Loucy (cell line): ENCODE measurements around the gene CDR2.

ENCODE experiments used
- H2AFZ ChIP-seq: fragments of 200-600 bp; sonication (generic); 2 replicates; pipeline ENCODE4 v1.6.0; 2016; ENCODE audit warnings: antibody characterized with exemption, mild to moderate bottlenecking, low read length, moderate library complexity
- H3F3A ChIP-seq: fragments of 200-600 bp; 2 replicates; pipeline ENCODE4 v1.6.0; 2016; ENCODE audit warnings: antibody characterized with exemption, low read depth, mild to moderate bottlenecking
- H3K27me3 ChIP-seq: fragments of 200-600 bp; sonication (generic); 2 replicates; pipeline ENCODE4 v1.6.1; 2014; ENCODE audit warnings: low read length, mild to moderate bottlenecking; ENCODE audit not compliant: insufficient read depth, poor library complexity, severe bottlenecking
- H3K36me3 ChIP-seq: fragments of 200-600 bp; sonication (generic); 2 replicates; pipeline ENCODE4 v1.6.1; 2016; ENCODE audit warnings: low read length; ENCODE audit not compliant: insufficient read depth
- H3K4me1 ChIP-seq: fragments of 200-600 bp; sonication (generic); 2 replicates; pipeline ENCODE4 v1.5.1; 2014; ENCODE audit warnings: low read length, mild to moderate bottlenecking; ENCODE audit not compliant: insufficient read depth, poor library complexity, severe bottlenecking
- H3K4me2 ChIP-seq: fragments of 200-600 bp; sonication (generic); 2 replicates; pipeline ENCODE4 v1.6.0; 2014; ENCODE audit warnings: antibody characterized with exemption, low read length, low read depth, mild to moderate bottlenecking; ENCODE audit not compliant: poor library complexity, severe bottlenecking
- H3K4me3 ChIP-seq: fragments of 200-600 bp; sonication (generic); 2 replicates; pipeline ENCODE4 v1.5.1; 2014; ENCODE audit warnings: low read length, mild to moderate bottlenecking, mixed read lengths; ENCODE audit not compliant: poor library complexity, severe bottlenecking
- H3K79me2 ChIP-seq: fragments of 200-600 bp; sonication (generic); 2 replicates; pipeline ENCODE4 v1.6.1; 2014; ENCODE audit warnings: low read length; ENCODE audit not compliant: insufficient read depth
- H3K9ac ChIP-seq: fragments of 200-600 bp; sonication (generic); 2 replicates; pipeline ENCODE4 v1.6.0; 2014; ENCODE audit warnings: mild to moderate bottlenecking, low read depth, low read length, moderate library complexity; ENCODE audit not compliant: poor library complexity, severe bottlenecking
- H3K9me2 ChIP-seq: fragments of 200-600 bp; sonication (generic); replicated peaks from 2 replicates; pipeline ENCODE4 v1.6.1; 2016; ENCODE audit warnings: low read depth, low read length, mixed read lengths
- H3K9me3 ChIP-seq: fragments of 200-600 bp; sonication (generic); 2 replicates; pipeline ENCODE4 v1.6.1; 2014; ENCODE audit warnings: mild to moderate bottlenecking, antibody characterized with exemption, low read length, low read depth; ENCODE audit not compliant: insufficient read depth
- H4K20me1 ChIP-seq: fragments of 200-600 bp; sonication (generic); 2 replicates; pipeline ENCODE4 v1.6.0; 2014; ENCODE audit warnings: antibody characterized with exemption, low read length, mild to moderate bottlenecking; ENCODE audit not compliant: insufficient read depth, poor library complexity, severe bottlenecking
- EZH2phosphoT487 ChIP-seq: fragments of 200-600 bp; IDR thresholded peaks from 2 replicates; pipeline ENCODE4 v1.6.1; 2018; ENCODE audit warnings: antibody characterized with exemption, mild to moderate bottlenecking, moderate library complexity, borderline replicate concordance
- TF ChIP-seq, protein P1 (sequence below): fragments of 200-600 bp; sonication (generic); conservative IDR thresholded peaks from 2 replicates; pipeline ENCODE4 v1.5.1; 2014; ENCODE audit warnings: mild to moderate bottlenecking, antibody characterized with exemption, low read length

The CDR2 gene

DNA sequence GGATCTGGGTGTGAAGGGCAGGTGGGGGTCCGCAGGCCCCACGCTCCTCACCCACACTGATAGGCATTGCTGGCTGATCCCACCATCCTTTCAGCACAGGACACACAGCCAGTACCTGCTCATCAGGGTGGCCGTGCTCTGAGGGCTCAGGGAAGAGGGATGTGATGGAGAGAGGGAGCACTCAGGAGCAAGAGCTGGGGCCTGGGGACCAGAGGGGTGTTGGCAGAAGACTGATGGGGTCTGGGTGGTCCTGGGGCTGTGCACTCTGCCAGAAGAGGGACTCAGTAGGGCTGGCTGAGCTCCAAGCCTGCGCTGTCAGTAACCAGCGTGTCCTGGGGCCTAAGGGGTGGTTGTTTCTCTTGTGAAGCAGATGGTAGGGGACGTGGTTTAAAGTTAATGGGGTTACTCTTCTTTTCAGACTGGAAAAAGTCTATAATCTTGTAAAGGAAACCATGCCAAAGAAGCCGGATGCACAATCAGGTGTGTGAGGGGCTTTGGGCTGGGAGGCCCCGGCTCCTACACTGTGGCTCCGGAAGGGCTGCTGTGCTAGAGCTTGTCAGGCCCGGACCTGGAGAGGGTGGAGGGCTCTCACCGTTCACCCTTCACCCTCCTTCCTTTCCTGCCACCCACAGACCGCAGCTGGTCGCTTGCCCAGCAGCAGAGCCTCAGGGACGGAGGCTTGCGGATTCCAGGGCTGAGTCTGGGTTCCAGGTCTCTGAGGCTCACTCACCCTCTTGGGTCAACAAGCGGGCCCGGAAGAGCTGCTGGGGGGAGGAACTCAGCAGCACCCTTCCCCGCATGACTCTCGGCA, 49.4 kb downstream of the CDR2 start:
- H3K4me3 ChIP-seq, result no peak overlapping the region
- peaks cover 73% of the 10 kb centered on the region; the same call in 1 of the 2 replicates for H3K36me3 ChIP-seq
- no peak overlapping the region for H2AFZ ChIP-seq
- no peaks in the 10 kb centered on the region for H3K9me2 ChIP-seq
- H3K9ac ChIP-seq, result no peak overlapping the region
- no peaks in the 10 kb centered on the region for H3F3A ChIP-seq
- H3K27me3 ChIP-seq, result no peaks in the 10 kb centered on the region
- no peak overlapping the region for H3K4me2 ChIP-seq
- peaks cover 2% of the 10 kb centered on the region for H4K20me1 ChIP-seq
- H3K9me3 ChIP-seq, result no peaks in the 10 kb centered on the region
- TF ChIP-seq EZH2phosphoT487, result no peak
- TF ChIP-seq, protein P1, sequence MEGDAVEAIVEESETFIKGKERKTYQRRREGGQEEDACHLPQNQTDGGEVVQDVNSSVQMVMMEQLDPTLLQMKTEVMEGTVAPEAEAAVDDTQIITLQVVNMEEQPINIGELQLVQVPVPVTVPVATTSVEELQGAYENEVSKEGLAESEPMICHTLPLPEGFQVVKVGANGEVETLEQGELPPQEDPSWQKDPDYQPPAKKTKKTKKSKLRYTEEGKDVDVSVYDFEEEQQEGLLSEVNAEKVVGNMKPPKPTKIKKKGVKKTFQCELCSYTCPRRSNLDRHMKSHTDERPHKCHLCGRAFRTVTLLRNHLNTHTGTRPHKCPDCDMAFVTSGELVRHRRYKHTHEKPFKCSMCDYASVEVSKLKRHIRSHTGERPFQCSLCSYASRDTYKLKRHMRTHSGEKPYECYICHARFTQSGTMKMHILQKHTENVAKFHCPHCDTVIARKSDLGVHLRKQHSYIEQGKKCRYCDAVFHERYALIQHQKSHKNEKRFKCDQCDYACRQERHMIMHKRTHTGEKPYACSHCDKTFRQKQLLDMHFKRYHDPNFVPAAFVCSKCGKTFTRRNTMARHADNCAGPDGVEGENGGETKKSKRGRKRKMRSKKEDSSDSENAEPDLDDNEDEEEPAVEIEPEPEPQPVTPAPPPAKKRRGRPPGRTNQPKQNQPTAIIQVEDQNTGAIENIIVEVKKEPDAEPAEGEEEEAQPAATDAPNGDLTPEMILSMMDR, result no peak
- H3K79me2 ChIP-seq, result no peaks in the 10 kb centered on the region
- no peaks in the 10 kb centered on the region for H3K4me1 ChIP-seq

GRCh38 chr16:22323959-22324786, 50.2 kb downstream of the CDR2 start:
- TF ChIP-seq EZH2phosphoT487, result no peak
- TF ChIP-seq, protein P1, result no peak
- no peak overlapping the region for H2AFZ ChIP-seq
- H3K9me3 ChIP-seq, result no peaks in the 10 kb centered on the region
- H3K36me3 ChIP-seq, result peaks cover 80% of the 10 kb centered on the region; the same call in 1 of the 2 replicates
- no peaks in the 10 kb centered on the region for H3F3A ChIP-seq
- H3K4me3 ChIP-seq, result no peak overlapping the region
- no peaks in the 10 kb centered on the region for H3K79me2 ChIP-seq
- H3K4me2 ChIP-seq, result no peak overlapping the region
- no peaks in the 10 kb centered on the region for H3K9me2 ChIP-seq
- no peaks in the 10 kb centered on the region for H3K27me3 ChIP-seq
- H3K4me1 ChIP-seq, result no peaks in the 10 kb centered on the region
- peaks cover 2% of the 10 kb centered on the region for H4K20me1 ChIP-seq
- H3K9ac ChIP-seq, result no peak overlapping the region

DNA sequence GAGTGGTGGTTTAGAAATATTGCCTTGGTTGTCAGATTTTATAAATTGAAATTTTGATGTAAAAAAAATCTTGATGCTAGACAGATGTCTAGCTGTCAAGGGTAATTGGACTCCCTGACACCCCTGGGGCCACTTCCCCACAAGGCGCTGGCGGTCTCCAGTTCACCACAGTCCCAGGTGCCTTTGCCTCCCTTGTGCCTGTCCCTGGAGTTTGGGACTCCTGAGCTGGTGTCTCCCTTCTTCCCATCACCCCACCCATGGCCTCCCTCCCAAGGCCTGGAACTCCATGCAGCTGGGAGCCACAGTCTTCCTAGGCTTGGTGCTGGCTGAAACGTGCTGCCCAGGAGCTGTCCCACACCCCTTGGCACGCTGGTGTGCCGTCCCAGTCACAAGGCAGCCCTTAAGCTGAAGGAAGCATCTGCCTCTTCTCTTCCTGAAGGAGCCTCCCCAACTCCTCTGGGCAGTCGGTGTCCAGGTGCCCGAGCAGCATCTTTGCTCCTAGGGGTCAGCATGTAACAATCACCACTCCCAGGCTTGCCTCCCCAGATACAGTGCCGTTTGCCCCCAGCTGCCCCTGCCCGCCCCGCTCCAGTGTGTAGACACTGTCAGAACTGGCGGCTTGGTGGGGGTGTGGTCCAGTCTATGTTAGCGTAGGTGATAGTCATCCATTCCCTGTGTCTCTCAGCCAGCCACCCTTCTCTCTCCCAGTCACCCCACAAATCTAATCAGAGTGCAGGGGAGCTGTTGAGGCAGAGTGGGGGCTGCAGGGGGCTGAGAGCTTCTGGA, 51.1 kb downstream of the CDR2 start:
- Histone ChIP-seq H4K20me1 (peaks cover 2% of the 10 kb centered on the region), H2AFZ (no peak overlapping the region), H3K9me3 (no peaks in the 10 kb centered on the region), H3K9me2 (no peaks in the 10 kb centered on the region), H3F3A (no peaks in the 10 kb centered on the region), H3K4me2 (no peak overlapping the region), H3K4me3 (no peak overlapping the region), H3K4me1 (no peaks in the 10 kb centered on the region), H3K27me3 (no peaks in the 10 kb centered on the region), H3K36me3 (peaks cover 79% of the 10 kb centered on the region; the same call in 1 of the 2 replicates), H3K79me2 (no peaks in the 10 kb centered on the region), H3K9ac (no peak overlapping the region)
- TF ChIP-seq EZH2phosphoT487, result no peak
- TF ChIP-seq, protein P1, result no peak
